Measurements from ENCODE around the gene NT5DC1.

The NT5DC1 gene

DNA sequence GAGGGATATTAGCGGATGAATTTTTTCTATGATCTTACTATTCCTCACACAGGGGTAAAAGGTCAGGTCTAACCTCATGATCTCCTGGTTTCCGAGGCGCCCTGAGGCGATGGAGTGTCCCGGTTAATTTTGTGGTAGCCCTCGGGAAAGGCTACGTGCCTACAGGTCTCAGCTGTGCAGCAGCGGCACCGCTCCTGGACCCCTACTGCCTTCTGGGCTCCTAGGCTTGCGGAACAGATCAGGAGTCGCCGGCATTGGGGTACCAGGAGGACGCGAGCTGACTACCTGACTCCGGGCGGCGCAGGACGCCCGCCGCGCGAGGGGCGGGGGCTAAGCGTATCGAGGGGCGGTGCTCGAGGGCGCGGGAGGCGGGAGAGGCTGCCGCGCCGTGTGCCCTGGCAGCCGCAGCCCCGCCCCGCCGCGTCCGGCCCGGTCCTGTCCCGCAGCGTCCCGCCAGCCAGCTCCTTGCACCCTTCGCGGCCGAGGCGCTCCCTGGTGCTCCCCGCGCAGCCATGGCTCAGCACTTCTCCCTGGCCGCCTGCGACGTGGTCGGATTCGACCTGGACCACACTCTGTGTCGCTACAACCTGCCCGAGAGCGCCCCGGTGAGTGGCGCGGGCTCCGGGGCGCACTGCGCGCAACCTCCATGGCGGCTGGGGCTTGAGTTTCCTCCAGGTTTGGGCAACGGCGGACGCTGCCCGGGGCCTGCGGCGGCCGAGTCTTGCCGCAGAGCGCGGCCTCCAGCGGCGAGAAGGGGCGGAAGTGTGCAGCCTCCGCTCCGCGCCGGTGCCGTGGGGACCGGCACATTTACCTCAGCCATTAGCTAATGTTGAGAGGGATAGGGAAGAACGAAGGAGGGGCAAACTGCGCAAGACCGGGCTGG lies at the start of gene NT5DC1:
Gene NT5DC1 (plus strand): TSS at position 435 of the 883 bp plus-strand sequence. CDS start 78 bp downstream, at position 513.
- peak; percentile 42 to 64 for DNase-seq (ENCODE audit: low read depth in 2 of 2, low spot score in 1 of 2)

DNA sequence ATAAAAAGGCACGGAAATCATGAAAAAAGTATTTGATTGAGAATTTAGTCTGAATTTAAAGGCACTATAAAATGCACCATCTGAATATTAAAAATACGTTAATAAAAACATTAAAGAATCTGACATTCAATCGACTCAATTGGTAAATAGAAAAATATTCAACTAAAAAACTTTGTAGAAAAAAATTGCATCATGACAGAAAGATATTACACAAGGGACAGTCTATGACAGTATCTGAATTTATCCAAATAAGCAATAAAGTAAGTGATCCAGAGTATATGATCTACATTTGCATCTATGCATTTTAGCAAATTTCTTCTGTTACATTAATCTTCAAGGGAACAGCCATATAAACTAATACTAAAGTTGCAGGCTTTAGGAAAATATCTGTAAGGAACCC lies 49.4 kb upstream of the NT5DC1 start:
- no peak for DNase-seq (ENCODE audit: low read depth in 2 of 2, low spot score in 1 of 2)

DNA sequence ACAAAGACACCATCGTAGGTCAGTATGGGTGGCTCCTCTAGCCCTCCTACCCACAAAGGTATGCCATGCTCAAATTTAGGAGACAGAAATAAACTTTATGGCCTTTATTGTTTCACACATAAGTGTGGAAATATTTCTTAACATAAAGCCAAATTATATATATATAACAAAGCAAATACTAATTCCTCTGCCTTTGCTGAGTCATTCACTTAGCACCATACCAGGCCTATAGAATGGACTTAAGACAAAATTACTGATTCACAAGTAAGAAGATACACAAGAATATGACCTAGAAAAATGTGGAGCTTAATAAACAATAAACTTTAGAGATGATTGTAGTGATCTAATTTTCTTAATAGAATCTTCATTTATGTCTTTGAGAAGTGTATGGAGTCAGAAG lies 45.1 kb upstream of the NT5DC1 start:
- no peak for DNase-seq (ENCODE audit: low read depth in 2 of 2, low spot score in 1 of 2)

DNA sequence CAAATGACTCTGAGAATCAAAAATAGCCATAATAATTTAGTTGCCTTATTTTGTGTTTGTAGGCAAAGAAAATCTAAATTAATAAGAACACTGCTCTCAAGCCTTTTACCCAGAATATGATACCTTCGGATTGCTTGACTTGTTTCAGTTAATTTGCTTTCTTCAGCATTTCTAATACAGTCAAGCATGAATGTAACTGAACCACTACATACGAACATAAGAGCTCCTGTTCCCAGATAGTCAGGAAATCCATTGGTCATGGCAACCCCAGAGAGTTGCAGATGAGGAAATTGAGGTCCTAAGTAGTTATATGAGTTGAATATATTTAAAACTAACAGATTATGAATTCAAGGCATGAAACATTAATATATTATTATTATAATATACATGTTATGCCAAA lies 42.9 kb upstream of the NT5DC1 start:
- no peak for DNase-seq (ENCODE audit: low read depth in 2 of 2, low spot score in 1 of 2)

GRCh38 chr6:116059713-116060571 lies 40.7 kb upstream of the NT5DC1 start:
- DNase-seq (ENCODE audit: low read depth in 2 of 2, low spot score in 1 of 2) = no peak

DNA sequence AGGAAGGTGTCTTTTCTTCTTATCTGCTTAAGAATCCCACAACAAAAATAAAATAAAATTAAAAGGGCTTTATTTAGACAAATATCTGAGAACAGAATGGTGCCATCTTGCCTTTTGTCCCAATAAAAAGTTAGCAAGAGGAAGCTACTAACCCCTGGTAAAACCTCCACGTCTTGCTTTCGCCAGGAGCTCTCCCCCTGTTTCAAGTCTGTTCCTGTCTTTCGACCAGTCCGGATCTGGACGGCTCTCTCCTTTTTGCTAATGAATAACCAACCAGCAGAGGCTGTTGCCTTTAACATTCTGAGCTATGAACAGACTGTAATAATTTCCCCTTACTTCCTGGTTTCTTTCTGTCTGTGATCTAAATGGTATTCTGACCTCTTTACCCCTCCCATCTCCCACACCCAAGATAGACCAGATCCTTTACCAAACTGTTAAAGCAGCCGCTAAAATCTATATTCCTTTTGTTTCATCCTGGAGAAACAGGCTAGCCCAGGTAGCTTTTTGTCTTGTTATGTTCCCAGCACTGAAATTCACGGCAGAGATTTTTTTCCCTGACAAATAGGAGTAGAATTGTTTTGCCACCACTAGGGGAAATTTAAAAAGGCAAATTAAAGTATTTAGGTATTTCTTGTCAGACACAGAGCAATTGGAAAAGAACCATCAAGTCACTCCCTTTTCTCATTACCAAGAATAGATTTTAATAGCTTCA lies 39.9 kb upstream of the NT5DC1 start, which contains the start of gene FRK:
Gene FRK (minus strand): TSS at position 320 of the 712 bp plus-strand sequence. CDS start 580 bp downstream, outside the sequence.
- no peak for DNase-seq (ENCODE audit: low read depth in 2 of 2, low spot score in 1 of 2)

DNA sequence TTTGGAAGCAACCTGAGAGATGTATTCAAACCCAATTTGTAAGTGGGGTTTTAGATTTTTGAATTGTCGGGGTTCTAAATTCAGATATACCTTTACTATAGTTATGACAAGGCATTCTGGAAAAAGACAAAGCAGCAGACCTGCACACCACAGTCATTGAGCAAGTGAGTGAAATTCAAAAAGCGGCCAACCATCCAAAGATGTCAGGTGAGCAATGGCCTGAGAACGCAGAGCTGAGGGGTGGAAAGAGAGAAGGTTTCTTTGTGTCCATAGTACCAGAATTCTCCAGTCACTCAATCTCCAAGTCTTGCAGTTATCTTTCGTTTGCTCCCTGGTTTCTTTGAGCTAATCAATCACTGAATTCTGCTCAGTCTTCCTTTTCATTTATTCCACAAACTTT lies 38.2 kb upstream of the NT5DC1 start:
- DNase-seq (ENCODE audit: low read depth in 2 of 2, low spot score in 1 of 2) = no peak

DNA sequence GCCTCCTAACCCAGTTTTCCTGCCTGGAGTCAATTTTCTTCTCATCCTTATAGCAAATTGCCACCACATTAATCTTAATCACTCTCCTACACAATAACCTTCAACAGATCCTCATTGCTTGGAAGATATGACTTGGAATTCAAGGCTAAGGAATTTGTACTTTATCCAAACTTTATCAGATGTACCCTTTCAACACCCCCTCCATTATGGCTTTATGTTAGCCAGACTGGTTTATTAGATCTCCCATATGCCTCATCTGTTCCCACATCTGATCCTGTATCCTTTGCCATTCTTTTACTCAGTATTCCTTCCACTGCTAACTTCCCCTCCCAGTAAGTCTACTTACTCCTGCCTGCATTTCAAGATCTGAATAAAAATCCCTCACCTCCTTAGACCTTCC lies 36.0 kb upstream of the NT5DC1 start:
- no peak for DNase-seq (ENCODE audit: low read depth in 2 of 2, low spot score in 1 of 2)

DNA sequence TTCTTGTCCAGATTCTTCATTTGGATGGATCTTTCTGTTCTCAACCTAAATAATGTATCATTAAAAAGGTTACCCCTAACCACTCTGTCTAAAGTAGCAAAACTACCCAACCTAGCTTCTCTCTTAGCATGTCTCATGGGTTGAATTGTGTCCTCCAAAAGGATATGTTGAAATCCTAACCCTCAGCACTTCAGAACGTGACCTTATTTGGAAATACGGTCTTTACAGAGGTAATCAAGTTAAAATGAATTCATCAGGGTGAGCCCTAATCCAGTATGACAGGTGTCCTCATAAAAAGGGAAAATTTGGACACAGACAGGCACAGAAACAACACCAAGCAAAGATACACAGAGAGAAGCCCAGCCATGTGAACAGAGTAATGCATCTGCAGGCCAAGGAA lies 33.9 kb upstream of the NT5DC1 start:
- no peak for DNase-seq (ENCODE audit: low read depth in 2 of 2, low spot score in 1 of 2)

DNA sequence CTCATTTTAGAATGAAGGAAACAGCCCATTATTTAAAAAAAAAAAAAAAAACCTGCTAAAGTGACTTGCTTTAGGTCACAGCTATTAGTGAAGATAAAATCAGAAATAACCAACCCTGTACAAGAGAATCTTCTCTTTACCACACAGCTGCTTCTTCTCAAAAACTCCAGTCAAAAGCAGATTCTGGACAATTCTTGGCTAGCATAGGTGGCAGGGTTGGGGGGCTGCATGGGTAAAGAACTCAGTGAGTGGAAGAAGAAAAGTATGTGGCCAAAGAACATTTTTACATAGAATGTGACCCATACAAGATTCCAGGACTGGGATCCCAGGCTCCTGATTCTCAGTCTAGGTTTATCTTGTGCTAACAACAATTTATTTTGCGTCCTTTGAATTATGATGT lies 30.6 kb upstream of the NT5DC1 start:
- no peak for DNase-seq (ENCODE audit: low read depth in 2 of 2, low spot score in 1 of 2)

GRCh38 chr6:116070616-116071389 lies 29.9 kb upstream of the NT5DC1 start:
- no peak for DNase-seq (ENCODE audit: low read depth in 2 of 2, low spot score in 1 of 2)

GRCh38 chr6:116072368-116072767 lies 28.3 kb upstream of the NT5DC1 start:
- DNase-seq (ENCODE audit: low read depth in 2 of 2, low spot score in 1 of 2) = no peak

DNA sequence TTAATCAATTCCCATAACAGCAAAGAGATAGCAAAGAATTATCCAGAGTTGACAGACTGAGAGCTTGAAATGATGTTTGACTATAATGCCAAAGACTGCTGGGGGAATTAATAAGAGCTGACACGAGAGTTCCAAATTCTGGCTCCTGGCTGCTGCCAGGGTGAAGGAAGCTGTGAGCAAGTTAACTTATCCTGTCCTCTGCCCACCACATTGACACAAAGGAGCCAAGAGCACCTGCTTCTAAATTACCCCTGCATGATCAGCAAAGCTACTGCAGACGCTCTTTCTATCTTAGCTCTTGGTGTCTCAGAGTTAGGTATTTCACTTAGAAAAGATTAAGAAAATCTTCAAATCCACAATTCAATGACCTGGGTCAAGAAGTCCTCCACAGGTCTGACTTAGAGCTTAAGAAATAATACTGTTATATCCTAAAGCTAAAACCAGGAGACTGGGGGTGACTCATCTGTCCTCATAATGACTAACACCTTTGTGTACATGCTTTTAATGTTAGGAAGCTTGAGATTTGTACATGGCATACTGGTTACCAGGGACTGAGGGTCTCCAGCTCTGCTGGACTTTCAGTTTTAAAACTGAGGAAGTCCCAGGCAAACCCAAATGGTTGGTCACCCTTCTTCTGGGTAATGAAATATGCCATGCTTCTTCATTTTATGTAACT lies 26.8 kb upstream of the NT5DC1 start:
- no peak for DNase-seq (ENCODE audit: low read depth in 2 of 2, low spot score in 1 of 2)

DNA sequence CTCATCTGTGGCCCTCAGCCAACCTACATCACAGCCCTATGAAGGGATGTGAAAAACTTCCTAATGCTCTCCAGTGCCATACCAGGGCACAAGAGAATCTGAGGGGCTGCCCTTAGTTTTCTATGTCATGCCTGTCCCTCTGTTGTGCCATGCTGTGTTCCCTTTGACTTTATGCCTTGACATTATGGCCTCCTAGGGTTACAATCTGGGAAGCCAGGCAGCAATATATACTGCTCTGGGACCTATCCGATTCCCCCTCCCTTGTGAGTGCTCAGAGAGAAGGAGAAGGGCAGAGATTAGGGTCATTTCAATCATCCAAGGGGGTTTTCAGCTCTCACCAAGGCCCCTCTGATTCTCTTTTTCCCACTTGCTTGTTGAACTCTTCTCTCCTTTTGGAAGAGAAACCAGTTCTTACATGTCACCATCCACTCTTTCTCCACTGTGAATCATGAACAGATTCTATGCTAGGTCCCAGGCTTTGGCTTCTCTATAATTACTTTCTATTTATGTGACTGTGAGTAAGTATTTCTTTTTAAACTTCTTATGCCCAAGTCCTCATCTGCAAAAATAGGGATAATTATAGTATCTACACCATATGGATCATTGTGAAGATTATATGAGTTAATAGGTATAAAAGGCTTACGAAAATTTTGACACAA lies 25.8 kb upstream of the NT5DC1 start:
- no peak for DNase-seq (ENCODE audit: low read depth in 2 of 2, low spot score in 1 of 2)

- DNase-seq (ENCODE audit: low read depth in 2 of 2, low spot score in 1 of 2) = no peak
Measured at GRCh38 chr6:116078522-116078921, 22.1 kb upstream of the NT5DC1 start.

GRCh38 chr6:116078945-116079344 lies 21.7 kb upstream of the NT5DC1 start:
- DNase-seq (ENCODE audit: low read depth in 2 of 2, low spot score in 1 of 2) = no peak

DNA sequence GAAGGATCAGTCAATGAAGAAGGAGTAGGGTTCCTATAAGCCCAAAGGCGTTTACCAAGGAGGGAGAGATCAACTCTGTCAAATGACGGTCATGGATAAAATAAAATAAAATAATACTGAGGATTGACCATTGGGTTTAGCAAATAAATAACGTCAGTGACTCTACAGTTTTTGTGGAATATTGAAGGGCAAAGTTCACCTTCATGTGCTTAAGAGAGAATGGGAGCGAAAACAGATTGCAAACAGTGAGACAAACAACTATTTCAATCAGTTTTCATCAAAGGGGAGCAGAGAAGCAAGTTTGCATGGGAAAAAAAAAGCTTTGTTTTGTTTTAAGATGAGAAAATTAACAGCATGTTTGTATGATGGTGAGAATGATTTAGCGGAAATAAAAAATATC lies 17.6 kb upstream of the NT5DC1 start:
- DNase-seq (ENCODE audit: low read depth in 2 of 2, low spot score in 1 of 2) = no peak

- no peak for DNase-seq (ENCODE audit: low read depth in 2 of 2, low spot score in 1 of 2)
Measured at GRCh38 chr6:116084284-116084683, 16.4 kb upstream of the NT5DC1 start.

- no peak for DNase-seq (ENCODE audit: low read depth in 2 of 2, low spot score in 1 of 2)
Measured at GRCh38 chr6:116087437-116088027, 13.1 kb upstream of the NT5DC1 start.

All from stimulated activated CD8-positive, alpha-beta memory T cell treated with anti-CD3 and anti-CD28 coated beads, Interleukin-4, amount 100 ng/mL, for 1 hour (primary cell).